ENCODE data around the gene CCDC183.

CCDC183 gene

DNA sequence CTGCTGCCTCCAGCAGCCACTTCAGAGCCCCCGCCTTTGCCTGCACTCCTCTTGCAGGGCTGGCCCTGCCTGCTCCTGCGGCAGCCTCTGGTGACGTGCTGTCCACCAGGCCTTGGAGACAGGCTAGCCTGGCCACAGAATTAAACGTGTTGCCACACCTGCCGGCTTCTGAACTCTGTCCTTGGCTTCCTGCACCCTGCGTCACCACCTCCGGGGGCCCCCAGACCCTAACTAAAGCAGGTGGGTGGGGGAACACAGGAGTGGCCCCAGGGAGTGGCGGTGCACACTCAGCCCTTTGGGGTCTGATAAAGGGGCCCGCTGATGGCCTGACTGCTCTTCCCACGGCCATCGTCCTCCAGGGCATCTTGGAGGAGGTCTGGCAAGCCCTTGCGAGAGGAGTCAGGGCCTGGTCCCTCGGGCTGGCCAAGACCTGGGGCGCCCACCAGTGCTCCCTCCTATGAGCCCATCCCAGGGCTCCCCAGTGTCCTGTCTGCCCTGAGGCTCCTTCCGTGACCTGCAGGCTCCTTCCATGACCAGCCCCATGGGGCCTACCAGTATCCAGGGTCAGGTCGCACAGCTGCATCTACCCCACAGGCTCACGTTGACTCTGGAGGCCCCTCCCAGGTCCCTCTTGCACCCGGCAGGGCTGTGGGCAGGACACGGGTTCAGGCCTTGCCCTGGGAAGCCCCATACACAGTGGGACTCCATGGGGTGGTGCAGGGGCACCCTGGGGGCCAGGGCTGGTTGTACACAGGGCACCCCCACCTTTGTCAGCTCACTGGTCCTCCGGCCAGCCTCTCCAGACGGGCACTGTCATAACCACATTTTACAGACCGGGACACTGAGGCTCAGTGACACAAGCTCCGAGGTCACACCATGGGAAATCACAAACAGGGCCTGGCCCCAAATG, 55.0 kb downstream of the CCDC183 start:
- no peak for DNase-seq

DNA sequence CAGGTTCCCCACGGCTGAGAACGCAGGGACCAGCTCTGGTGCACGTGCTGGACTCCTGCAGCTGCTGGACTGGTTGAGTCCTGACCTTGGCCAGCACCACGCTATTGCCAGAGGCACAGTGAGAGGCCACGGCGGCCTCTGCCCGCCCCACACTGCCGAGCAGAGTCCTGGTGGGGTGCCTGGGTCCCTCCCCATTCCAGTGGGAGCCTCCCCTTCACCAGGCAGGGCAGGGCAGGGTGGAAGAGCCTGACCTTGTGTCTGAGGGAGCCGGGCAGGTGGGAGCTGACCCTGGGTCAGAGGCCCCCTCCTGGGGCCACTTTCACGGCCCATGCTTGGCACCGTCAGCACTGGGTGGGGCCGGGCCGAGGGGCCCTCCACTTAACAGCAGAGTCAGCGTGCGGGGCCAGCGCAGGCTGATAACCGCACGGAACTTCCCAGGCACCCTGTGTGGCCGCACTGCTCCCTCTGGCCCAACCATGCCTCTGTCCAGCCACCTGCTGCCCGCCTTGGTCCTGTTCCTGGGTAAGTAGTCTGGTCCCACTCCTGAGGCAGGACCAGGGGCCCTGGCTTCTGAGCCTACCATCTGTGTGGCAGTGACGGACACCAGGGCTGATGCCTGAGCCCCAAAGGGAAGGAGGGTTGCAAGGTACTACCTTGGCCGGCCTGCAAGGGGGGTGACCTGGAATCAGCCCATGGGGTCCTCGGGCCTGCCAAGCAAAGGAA, 56.0 kb downstream of the CCDC183 start, which contains the start of gene MAMDC4:
Gene MAMDC4, plus strand, starts transcription at position 406 of the 723 bp plus-strand sequence. Its CDS starts 71 bp downstream, at position 477.
- no peak for DNase-seq

DNA sequence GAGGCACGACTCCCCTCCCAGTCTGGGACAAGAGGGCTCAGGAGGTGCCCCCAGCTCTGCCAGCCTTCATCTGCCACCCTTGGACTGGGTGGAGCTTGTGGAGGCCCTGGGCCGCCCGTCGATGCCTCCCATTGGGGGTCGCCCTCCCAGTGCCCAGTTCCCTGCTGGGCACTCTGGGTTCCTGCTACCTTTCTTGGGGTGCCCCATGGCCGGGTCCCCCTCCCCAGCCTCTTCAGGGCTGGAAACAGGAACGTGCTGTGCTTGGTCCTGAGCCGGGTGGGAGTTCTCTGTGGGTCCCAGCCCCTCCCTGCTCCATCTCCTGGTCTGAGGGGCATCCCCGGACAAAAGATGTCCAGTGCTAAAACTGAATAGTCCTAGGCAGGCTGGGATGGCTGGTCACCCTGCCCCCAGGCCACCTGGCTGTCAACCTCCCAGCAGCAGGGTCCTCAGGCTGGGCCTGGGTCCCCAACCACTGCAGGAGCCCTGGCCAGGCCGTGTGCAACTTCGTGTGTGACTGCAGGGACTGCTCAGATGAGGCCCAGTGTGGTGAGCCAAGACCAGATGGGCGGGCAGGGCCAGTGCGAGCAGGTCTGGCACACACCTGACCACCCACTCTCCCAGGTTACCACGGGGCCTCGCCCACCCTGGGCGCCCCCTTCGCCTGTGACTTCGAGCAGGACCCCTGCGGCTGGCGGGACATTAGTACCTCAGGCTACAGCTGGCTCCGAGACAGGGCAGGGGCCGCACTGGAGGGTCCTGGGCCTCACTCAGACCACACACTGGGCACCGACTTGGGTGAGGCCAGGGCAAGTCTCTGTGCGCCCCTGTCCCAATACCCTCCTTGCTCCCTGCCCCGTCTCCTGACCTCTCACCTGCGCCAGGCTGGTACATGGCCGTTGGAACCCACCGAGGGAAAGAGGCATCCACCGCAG, 56.8 kb downstream of the CCDC183 start:
- no peak for DNase-seq

DNA sequence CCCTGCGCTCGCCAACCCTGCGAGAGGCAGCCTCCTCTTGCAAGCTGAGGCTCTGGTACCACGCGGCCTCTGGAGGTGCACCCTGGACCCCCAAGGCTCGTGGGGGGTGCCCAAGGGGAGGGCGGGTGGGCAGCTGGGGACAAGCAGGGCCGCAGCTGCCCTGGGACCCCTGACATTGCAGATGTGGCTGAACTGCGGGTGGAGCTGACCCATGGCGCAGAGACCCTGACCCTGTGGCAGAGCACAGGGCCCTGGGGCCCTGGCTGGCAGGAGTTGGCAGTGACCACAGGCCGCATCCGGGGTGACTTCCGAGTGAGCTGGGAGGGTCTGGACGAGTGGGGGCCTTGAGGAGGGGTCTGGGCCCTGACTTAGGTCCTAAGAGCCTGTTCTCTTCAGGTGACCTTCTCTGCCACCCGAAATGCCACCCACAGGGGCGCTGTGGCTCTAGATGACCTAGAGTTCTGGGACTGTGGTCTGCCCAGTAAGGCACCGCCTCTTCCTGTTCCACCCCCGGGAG, 57.5 kb downstream of the CCDC183 start:
- DNase-seq = no peak

DNA sequence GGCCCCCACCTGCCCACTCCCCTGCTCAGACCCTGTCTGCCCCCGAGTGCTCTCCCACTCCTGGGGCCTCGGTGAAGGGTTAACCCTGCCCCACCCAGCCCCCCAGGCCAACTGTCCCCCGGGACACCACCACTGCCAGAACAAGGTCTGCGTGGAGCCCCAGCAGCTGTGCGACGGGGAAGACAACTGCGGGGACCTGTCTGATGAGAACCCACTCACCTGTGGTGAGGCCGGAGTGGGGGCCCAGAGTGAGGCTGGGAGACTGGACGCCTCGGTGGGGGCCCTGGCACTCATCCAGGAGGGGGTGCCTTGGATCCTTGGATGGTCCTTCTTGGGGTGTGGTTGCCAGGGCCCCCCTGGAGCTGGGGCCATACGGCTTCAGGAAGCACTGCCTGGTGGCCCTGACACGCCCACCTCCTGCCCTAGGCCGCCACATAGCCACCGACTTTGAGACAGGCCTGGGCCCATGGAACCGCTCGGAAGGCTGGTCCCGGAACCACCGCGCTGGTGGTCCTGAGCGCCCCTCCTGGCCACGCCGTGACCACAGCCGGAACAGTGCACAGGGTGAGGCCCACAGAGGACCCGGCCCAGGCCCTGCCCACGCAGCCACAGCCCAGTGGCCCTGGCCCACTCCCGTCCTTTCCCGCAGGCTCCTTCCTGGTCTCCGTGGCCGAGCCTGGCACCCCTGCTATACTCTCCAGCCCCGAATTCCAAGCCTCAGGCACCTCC, 58.1 kb downstream of the CCDC183 start:
- DNase-seq = no peak

DNA sequence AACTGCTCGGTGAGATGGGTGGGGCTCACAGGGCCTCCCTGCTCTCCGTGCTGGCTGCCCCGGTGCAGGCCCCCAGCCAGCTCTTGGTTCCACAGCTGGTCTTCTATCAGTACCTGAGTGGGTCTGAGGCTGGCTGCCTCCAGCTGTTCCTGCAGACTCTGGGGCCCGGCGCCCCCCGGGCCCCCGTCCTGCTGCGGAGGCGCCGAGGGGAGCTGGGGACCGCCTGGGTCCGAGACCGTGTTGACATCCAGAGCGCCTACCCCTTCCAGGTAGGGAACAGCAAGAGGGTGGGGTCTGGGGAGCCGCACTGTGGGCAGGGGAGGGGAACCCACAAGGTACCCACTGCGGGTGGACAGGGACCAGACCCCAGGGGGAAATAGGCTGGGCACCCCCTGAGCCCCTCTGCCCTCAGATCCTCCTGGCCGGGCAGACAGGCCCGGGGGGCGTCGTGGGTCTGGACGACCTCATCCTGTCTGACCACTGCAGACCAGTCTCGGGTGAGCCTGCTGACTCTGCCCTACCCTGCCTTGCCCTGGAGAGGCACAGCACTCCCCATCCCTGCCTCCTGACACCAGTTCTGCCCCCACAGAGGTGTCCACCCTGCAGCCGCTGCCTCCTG, 58.8 kb downstream of the CCDC183 start:
- DNase-seq = no peak

DNA sequence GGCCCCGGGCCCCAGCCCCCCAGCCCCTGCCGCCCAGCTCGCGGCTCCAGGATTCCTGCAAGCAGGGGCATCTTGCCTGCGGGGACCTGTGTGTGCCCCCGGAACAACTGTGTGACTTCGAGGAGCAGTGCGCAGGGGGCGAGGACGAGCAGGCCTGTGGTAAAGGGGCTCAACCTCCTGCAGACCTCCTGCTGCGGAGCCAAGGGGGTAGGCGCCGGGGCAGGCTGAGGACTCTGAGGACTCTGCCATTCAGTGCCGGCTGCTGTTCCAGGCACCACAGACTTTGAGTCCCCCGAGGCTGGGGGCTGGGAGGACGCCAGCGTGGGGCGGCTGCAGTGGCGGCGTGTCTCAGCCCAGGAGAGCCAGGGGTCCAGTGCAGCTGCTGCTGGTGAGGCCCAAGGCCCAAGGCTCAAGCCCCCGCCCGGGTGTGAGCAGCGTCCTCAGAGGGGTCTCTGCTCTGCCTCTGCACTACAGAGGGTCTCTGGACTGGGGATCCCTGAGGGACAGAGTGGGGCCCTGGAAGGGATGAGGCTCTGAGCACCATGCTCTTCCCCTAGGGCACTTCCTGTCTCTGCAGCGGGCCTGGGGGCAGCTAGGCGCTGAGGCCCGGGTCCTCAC, 59.4 kb downstream of the CCDC183 start:
- DNase-seq = no peak

DNA sequence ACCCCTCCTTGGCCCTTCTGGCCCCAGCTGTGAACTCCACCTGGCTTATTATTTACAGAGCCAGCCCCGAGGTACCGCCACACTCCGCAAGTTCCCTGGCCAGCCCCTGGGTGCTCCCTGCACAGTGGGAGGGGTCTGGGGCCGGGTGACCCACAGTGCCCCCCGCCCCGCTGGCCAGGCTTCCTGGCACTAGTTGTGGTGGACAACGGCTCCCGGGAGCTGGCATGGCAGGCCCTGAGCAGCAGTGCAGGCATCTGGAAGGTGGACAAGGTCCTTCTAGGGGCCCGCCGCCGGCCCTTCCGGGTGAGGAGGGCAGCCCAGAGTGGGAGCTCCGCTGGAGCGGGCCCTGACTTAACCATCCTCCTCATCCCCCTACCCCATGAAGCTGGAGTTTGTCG, 59.9 kb downstream of the CCDC183 start:
- DNase-seq = no peak

DNA sequence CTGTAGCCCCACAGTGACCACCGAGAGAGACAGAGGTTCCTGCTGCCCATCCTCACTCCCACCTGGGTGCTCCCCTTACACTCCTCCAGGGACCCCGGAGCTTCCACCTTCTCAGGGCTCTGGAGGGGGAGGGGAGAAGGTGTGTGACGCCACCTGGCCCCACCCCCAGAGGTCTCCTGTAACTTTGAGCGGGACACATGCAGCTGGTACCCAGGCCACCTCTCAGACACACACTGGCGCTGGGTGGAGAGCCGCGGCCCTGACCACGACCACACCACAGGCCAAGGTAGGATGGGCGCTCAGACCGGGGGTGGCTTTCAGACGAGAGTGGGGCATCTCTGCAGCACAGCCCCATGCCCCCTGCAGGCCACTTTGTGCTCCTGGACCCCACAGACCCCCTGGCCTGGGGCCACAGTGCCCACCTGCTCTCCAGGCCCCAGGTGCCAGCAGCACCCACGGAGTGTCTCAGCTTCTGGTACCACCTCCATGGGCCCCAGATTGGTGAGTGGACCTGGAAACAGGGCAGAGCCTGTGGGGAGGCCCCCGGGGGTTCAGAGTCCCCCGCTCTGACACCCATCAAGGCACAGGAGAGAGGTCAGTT, 60.5 kb downstream of the CCDC183 start:
- no peak for DNase-seq

DNA sequence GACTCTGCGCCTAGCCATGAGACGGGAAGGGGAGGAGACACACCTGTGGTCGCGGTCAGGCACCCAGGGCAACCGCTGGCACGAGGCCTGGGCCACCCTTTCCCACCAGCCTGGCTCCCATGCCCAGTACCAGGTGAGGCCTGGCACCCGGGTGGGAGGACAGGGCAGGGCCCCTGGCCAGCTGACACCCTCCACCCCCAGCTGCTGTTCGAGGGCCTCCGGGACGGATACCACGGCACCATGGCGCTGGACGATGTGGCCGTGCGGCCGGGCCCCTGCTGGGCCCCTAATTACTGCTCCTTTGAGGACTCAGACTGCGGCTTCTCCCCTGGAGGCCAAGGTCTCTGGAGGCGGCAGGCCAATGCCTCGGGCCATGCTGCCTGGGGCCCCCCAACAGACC, 61.0 kb downstream of the CCDC183 start:
- DNase-seq = no peak
